GM21515 (cell line): ENCODE measurements around the gene SEMA4D.
A peak's percentile ranks its signal among the peaks of the same experiment; 100 is the strongest.

ENCODE experiments used
- ATAC-seq: cut with Tn5 transposase; IDR thresholded peaks from one replicate; pipeline ENCODE4 v1.9.1; 2021; ENCODE audit not compliant: unreplicated experiment

The SEMA4D gene

DNA sequence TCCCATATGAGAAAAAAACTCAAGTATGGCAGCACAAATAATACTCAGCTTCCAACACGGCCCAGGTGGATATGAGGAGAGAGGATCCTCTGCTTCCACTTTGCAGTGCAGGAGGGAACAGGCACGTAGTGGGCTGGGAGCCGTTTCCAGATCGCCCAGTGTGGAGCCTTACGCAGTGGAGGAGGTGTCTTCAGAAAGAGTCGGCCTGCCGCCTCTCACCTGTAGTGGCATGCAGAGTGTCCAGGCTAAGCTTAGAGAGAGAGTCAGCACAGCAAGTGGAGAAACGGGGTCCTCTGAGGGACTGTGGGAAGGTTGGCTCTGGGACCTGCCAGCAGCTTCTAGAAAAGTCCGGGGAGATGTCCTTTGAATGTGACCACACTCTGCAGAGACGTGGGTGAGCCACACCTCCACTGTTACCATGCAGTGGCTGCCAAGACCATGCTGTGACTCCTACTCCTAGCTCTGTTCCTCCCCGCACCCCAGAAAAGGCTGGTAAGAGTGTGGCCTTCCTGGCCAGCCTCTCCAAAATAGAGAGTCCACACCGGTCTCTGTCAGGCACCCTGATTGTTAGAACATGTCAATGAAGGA lies 3.5 kb upstream of the SEMA4D start:
- ATAC-seq = no peak

DNA sequence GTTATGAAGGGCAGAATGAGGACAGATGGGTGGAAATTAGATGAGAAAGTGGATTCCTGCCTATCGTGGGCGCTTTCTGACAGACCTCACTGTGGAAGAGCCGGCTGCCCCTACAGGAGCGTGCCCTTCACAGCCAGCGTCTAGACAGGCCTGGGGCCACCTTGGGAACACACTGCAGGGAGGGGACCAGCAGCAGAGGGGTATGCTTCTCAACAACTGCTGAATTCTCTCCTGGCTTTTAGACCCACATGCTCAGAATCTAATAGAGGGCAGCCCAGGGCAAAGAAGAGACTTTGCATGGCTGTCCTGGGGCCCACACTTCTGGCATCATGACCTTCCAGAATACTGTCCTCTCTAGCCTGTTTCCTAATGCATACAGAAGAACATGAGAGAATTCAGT lies 2.1 kb upstream of the SEMA4D start:
- ATAC-seq = no peak

DNA sequence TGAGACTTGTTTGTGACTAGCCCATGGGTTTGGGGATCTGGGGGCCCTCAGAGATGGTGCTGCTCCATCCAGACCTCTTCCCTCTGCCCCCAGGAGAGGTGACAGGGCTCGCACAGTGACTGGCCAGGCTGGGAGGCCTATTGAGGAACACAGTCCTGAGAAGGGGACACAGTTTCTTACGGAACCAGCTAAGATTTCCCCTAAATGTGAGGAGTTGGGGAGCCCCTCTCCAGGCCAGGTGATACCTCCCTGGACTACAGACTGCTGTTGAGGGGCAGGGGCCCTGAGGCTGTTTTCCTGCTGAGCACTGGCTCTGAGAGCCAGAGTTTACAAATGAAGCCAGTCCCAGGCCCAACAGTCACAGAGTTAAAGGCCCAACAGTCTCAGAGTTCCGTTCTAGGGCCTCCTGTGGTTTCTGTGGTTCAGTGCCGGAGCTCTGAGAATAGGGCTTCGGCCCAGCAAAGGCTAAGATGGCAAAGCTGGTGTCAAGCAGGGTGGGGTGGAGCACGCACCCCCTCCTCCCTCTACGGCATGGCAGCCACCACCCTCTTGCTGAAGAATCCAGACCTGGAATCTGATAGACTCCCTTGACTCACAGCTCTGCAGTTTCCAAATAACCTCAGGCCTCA lies 1.1 kb upstream of the SEMA4D start:
- ATAC-seq = peak; percentile 35

DNA sequence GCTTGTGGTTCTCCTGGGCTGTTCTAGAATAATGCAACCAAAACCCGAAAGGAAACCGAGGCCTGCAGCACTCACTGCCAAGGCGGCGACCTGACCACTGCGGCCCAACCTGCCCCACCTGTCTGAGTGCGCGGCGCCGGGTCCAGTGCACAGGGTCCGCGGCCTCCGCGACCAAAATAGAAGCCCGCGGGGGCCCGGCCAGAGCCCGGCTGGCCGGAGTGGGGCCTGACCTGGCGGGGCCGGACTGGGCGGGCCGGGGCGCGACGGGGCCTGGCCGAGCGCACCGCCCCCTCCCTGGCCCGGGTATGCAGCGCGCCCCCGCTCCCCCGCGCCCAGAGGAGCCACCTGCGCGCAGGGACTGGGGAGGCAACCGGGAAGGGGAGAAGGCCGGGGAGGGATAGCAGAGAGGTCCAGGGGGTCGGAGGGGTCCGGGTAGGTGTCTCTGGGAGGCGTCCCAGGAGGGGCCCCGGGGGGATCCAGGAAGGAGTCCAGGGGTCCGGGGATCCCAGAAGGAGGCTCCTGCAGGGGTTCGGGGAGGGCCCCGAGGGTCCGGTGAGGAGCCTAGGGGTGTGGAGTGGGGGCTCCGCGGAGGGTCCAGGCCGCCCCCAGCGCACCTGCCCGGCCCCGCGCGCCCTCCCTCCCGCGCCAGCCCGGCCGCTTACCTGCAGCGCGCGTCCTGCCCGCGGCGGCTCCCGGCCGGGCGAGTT lies 503 bp downstream of the SEMA4D start:
- ATAC-seq = peak; percentile 46

DNA sequence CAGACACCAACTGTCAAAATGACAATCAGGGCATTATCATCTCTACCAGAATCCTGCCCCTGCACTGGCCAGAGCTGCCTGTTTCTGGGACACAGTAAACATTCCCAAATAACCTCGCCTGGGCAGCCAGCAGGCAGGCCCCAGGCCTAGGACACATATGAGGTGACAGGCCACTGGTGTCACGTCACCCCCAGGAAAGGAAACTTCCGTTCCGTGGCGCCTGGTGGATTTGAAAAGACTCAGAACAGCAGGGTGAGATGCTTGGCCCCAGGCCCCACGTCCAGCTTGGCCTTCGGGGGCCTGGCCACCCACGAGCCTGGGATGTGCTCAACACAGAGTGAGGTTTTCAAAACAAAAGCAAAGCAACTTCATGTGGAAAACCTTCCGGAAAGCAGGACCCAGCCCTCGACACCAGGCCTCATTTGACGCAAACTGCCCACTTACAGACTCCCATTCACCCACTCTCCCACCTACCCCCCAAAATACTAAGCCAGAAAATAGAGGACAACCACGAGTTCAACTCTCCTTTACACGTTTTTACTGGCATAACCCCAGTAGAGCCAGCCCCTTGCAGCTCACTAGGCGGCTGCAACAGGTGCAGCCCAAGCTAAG lies 1.2 kb downstream of the SEMA4D start:
- no peak for ATAC-seq

DNA sequence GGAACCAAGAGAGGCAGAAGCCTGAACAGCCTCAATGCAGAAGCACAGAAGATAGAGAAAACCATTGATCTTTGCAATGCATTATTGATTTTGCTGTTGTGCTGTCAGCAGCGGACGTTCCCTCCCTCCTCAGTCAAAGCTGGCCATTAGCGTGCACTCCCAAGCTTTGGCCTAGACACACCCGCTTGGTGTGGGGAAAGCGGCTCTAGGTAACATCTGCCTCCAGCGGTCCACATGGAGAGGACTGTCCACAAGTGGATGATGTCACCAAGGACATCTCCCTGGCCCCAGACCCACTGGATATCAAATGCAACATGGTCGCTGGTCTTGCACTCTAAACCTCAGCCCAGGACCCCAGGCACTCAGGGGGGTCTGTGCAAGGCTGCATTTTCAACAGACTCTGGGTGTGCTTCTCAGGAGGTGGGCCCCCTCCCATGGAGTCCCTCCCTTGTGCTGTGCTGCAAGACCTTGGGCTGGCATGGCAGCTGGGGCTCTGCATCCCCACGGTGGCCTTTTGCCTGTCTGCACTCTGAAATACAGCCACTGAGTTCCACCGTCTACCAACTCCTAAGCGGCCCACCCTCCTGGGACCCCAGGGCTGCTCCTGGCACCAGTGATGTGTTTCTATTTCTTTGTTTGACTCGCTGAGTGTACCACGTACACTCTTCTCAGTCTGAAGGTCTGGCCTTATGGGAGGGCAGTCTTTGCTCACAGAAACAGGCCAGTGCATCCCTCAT lies 1.9 kb downstream of the SEMA4D start:
- no peak for ATAC-seq

DNA sequence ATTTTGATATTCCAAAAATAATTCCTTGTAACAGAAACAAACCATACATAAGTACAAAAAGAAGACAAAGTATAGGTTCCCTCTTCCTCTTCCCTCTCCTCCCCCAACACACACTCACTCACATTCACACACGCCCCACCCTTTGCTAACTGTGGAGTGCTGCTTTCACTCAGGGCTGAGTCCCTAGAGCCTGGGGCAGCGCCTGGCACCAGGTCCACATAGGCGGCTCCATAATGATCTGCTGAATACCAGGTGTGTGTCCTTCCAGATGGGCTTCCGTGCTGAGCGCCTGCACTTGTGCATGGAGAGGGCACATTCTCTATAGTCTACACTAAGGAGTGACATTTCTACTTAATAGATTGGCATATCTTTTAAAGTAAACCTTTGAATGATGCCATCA lies 3.7 kb downstream of the SEMA4D start:
- ATAC-seq = no peak

DNA sequence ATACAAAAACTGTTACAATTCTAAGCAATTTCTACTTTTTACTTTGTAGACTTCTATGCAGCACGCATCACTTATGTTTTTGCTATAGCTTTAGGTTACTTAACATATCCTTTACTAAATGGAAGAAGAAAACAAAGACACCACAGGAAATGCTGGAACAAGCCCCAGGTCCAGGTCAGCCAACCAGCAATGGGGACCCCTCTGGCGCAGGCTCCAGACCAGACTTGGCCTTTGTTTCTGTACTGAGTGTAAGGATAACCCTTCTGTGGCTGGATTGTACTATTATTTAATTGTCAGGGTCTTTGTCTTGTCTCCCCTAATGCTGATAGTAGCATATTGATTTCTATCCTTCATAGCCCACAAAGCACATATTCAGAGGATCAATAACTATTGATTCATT lies 4.2 kb downstream of the SEMA4D start:
- no peak for ATAC-seq

DNA sequence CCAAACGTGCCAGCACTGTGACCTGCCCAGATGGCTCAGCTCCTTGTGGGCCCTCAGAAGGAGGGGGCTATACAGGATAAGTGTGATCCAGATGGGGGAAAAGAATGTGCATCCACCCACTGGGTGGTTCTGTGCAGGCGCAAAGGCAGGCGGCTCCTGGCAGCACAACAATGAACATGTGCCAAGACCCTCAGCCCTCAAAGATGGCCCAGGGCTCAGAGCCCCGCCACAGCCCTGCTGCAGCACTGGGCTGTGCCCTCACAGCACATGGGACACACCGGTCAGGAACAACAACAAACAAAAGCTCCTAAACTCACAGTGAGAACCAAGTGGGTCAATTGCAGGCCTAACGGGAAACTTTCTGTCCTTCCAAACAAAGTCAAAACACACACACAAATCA lies 4.7 kb downstream of the SEMA4D start:
- no peak for ATAC-seq

DNA sequence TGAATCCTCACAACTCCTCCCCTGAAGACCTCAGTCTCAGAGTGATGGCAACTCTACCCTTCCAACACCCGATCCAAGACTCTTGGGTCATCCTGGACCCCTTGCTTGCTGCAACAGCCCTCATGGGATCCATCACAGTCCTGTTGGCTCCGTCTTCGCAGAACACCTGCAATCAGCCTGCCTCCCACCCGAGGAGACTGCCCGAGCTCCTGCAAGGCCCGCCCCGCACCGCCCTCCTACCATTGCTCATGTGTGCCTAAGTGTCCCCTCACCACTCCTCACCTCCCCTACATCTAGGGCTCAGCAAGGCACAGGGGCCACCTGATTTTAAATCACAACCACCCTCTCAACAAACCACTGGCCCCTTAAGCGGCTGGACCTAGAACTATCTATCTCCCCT lies 5.3 kb downstream of the SEMA4D start:
- no peak for ATAC-seq

DNA sequence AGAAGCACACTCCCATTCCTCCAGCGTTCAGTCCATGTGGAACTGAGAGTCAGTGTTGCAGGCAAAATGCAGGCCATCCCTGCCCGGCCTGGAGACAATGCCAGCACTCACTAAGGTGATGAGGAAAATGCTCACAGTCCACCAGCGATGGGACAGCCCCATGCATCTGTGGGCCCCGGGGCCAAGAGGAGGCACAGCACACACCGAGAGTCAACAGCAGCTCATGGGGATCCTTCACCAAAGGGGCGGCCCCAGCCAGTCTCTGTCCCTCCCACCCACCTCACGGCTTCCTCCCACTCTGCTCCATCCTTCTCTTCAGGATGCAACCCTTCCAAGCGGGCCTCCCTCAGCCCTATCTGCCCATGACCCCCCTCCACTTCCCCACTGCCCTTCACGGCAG lies 6.2 kb downstream of the SEMA4D start:
- ATAC-seq = no peak

DNA sequence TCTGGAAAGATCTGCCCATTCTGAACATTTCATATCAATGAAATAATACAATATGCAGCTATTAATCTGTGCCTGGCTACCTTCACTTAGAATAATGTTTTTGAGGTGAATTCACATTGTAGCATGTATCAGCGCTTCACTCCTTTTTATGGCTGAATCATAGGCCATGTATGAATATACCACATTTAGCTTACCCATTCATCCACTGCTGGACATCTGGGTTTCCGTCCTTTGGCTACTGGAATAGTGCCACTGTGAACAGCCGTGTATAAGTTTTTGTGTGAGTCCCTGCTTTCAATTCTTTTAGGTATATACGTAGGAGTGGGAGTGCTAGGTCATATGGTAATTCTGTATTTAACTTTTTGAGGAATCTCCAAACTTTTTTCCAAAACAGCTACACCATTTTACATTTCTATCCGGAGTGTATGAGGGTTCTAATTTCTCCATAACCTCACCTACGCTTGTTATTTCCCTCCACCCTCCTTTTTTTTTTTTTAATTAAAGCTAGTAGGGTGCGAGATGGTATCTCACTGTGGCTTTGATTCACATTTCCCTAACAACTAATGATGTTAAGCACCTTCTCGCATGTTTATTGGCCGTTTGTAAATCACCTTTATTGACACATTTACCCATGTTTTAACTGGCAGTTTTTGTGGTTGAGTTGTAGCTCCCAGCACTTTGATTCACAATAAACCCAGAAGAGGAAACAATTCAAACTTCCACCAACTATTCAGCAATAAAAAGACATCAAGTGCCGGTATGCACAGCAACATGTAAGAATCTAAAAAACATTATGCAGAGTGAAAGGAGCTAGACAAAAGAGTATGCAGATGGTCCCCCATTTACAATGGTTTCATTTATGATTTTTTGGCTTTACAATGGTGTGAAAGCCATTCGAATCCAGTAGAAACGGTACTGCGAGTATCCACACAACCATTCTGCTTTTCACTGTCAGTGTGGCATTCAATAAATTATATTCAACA lies 8.1 kb downstream of the SEMA4D start:
- no peak for ATAC-seq

DNA sequence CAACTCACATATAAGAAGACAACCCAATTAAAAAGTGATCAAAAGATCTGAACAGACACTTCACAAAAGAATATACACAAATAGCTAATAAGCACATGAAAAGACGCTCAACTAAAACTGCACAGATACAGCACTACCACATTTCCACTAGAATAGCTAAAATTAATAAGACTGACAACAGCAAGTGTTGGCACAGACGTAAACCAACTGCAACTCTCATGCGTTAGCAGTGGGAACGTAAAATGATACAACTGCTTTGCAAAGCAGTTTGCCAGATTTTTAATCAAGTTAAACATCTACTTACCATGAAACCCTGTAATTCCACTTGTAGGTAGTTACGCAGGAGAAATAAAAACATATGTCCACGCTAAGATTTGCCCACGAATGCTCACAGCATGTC lies 9.0 kb downstream of the SEMA4D start:
- ATAC-seq = no peak

DNA sequence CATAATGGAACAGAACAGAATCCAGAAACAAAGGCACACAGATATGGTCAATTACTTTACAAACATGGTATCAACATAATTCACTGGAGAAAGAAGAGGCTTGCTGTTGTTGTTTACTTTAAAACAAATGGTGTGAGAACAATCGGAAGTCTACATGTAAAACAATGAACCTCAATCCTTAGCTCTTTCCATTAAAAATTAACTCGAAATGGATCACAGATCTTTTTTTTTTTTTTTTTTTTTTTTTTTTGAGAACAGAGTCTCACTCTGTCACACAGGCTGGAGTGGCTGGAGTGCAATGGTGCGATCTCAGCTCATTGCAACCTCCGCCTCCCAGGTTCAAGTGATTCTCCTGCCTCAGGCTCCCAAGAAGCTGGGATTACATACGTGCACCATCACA lies 9.8 kb downstream of the SEMA4D start:
- no peak for ATAC-seq

DNA sequence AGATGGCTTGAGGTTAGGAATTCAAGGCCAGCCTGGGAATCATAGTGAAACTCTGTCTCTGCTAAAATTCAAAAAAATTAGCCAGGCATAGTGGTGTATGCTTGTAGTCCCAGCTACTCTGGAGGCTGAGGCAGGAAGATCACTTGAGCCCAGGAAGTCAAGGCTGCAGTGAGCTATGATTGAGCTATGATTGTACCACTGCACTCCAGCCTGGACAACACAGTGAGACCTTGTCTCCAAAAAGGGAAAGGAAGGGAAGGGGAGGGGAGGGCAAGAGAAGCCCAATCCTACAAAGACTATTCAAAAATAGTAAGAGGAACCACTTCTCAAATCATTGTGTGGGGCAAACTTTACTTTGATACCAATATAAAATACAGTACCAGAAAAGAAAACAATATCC lies 11.2 kb downstream of the SEMA4D start:
- no peak for ATAC-seq

DNA sequence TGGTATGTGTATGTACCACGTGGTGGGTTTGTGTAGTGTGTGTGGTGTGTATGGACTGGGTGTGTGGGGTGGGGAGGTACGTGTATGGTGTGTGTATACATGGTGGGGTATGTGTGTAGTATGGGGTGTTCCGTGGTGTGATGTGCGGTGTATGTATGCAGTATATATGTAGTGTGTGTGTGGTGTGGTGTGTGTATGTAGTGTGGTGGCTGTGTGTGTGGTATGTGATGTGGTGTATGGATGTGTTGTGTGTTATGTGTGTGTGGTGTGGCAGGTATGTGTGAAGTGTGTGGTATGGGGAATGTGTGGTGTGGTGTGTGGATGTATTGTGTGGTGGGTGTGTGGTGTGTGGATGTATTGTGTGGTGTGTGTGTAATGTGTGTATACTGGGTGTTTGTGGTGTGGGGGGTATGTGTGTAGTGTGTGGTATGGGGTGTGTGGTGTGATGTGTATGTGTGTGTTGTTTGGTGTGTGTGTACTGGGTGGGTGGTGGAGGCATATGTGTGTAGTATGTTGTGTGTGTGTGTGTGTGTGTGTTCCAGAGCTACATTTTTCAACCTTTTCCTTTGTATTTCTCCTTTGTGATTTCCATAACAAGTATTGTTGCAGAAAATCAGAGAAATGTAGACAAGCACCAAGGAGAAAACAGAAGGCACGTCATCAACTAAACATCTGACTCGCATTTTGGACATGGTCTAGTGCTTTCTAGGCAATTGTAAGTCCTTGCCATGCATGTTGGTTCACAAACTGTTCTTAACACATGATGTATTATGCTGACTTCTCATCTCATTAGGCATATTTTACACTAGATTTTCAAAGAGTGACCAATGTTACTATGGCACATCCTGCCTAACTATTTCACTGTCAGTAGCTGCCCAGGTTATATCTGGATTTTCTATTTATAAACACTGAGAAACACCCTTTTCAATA lies 13.2 kb downstream of the SEMA4D start:
- peak; percentile 34 for ATAC-seq

DNA sequence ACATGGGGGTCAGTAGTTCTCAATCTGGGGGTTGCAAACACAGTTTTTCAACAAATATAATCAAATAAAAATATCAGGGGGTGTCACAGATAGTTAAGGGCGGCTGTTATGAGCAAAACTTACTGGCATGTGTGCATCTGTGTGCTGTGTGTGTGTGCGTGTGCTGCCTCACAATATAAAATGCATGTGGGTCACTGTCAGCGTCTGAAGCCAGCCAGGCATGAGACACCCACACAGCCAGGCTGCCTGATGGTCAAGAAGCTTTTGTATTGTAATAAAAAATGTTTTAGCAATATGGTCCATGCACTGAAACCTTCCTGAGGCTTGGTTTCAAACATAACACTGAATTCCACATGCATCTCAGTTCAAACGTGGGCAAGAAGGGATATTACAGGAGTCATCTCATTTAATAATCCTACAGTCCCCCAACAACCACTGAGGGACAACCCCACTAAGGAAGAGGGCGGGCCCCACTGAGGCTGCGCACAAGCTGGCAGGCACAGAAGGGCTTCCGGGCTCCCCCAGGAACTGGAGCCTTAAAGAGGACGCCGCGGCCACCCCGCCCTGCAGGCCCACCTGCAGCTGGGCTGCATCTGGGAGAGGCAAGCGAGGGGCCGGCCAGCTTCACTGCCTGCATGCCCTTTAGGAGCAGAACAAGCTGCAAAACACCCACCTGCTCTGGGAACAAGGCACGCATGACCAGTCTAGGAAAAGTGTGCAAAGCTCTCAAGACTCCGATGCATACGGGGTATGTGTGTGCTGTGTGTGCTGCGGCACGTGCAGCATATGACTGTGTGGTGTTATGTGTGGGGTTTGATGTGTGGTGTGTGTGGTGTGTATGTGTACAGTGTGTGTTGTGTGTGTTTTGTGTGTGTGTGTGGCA lies 14.1 kb downstream of the SEMA4D start:
- peak; percentile 71 for ATAC-seq

DNA sequence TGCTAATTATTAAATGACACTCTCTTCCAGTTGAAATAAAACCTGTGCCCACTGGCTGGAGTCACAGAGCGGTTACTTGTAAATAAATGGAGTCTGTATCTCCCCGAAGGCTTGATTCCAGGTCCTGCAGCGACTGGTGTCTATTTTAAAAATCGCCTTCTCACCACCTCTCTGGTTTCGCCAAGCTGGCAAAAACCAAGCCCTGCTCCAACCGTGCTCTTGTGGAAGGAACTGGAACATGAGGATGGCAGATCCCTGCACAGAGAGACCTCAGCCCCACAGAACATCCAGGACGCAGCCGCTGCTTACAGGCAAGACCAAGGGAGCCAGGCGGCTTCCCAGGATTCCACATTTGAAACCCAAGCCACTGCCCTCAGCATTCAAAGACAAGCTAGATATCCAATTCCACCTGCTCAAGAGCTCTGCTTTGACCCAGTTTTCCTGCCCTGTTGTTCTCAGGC lies 15.0 kb downstream of the SEMA4D start:
- ATAC-seq = no peak
